Loucy (cell line): Measurements from ENCODE around the gene TRIM67.

Experiments used
- EZH2phosphoT487 ChIP-seq: fragments of 200-600 bp; IDR thresholded peaks from 2 replicates; pipeline ENCODE4 v1.6.1; 2018; ENCODE audit warnings: antibody characterized with exemption, mild to moderate bottlenecking, moderate library complexity, borderline replicate concordance
- TF ChIP-seq, protein P1 (sequence below): fragments of 200-600 bp; sonication (generic); conservative IDR thresholded peaks from 2 replicates; pipeline ENCODE4 v1.5.1; 2014; ENCODE audit warnings: mild to moderate bottlenecking, antibody characterized with exemption, low read length

DNA sequence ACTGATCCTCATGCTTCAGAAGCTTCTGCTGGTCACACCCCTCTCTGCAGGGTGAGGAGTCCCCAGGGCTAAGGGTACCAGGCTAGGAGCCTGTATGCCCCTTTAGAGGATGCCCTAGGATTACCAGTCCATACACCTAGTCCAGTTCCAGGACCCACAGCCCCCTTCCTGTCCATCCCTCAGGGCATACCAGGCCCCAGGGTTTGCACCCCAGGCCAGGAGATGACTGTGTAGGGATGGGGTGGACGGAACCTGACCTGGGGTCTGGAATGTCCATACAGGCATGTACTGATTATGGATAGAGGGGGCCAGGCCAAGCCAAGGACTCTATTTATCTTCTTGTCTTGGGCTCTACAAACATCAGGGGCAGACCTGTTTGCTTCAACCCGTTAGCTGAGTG, 34.9 kb downstream of the TRIM67 start:
- TF ChIP-seq, protein P1, sequence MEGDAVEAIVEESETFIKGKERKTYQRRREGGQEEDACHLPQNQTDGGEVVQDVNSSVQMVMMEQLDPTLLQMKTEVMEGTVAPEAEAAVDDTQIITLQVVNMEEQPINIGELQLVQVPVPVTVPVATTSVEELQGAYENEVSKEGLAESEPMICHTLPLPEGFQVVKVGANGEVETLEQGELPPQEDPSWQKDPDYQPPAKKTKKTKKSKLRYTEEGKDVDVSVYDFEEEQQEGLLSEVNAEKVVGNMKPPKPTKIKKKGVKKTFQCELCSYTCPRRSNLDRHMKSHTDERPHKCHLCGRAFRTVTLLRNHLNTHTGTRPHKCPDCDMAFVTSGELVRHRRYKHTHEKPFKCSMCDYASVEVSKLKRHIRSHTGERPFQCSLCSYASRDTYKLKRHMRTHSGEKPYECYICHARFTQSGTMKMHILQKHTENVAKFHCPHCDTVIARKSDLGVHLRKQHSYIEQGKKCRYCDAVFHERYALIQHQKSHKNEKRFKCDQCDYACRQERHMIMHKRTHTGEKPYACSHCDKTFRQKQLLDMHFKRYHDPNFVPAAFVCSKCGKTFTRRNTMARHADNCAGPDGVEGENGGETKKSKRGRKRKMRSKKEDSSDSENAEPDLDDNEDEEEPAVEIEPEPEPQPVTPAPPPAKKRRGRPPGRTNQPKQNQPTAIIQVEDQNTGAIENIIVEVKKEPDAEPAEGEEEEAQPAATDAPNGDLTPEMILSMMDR = no peak
- no peak for TF ChIP-seq EZH2phosphoT487
